GM21360 (cell line): ENCODE results near the gene GNAI3.
"Not testable (repeated sequence)": the region's sequence is repeated elsewhere in the genome, so short reads cannot be mapped to it uniquely, and the experiment has no call there.

ENCODE experiments used
- ATAC-seq: cut with Tn5 transposase; IDR thresholded peaks from one replicate; pipeline ENCODE4 v1.9.1; 2021; ENCODE audit warnings: mild to moderate bottlenecking, moderate library complexity; ENCODE audit not compliant: unreplicated experiment

Gene GNAI3

DNA sequence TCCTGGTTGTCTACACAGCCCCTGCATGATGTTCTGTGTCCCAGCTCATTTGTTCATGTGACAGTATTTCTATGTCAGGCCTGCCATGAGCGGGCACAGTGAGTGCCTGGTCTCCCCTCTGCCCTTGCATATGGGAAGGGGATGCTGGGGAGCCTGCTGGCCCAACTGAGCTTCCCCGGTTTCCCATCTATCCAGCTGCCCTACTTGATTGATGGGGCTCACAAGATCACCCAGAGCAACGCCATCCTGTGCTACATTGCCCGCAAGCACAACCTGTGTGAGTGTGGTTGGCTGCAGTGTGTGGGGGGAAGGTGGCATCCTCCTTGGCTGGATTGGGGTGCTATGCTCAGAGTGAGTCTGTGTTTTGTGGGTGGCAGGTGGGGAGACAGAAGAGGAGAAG lies 109.0 kb downstream of the GNAI3 start:
- no peak for ATAC-seq

DNA sequence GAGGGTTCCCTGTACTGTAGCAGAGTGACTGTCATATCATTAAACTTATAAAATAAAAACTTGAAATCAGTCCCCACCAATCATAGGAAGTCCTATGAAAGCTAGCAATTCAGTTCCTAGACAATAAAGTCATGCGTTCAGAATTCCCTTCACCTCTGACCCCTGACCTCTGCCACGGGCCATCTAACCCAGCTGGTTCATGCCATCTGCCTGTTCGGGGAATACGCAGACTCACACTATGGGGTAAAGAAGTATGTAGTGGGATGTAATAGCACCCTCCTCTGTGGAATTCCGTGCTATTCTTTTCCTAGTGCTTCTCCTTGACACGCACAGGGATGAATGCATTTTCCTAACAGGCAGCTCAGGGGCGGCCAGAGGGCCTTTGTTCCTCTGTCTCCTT lies 109.6 kb downstream of the GNAI3 start:
- no peak for ATAC-seq

DNA sequence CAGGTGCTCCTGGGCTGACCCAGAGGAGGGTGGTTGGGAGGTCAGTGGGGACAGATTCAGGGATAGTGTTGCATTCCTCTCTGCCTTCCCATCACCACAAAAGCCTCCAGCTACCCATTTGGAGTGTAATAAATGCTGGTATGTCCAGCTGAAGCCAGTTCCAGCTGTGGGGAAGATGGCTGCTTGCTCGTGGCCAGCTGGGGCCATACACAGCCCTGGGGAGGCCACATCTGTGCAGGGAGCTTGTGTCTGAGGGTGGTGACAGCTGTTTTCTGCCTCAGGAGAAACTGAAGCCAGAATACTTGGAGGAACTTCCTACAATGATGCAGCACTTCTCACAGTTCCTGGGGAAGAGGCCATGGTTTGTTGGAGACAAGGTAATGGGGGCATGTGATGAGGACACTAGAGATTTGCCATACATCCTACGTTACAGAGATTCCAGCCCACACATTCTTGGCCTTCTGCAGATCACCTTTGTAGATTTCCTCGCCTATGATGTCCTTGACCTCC lies 110.2 kb downstream of the GNAI3 start:
- ATAC-seq: no peak

DNA sequence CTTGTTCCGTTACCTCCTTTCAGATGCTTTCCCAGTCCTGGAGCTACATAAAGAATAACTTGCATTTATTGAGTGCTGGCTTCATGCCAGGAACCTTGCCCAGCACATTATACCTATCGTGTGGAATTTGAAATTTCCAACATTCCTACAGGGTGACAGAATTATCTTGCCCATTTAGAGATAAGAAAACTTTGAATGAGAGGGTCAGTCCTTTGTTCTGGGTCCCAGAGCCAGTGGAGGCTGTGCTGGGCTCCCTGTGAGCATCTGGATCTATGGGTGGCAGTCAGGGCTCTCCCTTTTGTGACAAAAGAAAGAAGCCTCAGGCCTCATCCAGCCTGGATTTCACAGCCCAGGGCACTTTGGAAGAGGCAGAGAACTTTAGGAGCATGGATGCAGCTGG lies 110.7 kb downstream of the GNAI3 start:
- ATAC-seq: no peak

DNA sequence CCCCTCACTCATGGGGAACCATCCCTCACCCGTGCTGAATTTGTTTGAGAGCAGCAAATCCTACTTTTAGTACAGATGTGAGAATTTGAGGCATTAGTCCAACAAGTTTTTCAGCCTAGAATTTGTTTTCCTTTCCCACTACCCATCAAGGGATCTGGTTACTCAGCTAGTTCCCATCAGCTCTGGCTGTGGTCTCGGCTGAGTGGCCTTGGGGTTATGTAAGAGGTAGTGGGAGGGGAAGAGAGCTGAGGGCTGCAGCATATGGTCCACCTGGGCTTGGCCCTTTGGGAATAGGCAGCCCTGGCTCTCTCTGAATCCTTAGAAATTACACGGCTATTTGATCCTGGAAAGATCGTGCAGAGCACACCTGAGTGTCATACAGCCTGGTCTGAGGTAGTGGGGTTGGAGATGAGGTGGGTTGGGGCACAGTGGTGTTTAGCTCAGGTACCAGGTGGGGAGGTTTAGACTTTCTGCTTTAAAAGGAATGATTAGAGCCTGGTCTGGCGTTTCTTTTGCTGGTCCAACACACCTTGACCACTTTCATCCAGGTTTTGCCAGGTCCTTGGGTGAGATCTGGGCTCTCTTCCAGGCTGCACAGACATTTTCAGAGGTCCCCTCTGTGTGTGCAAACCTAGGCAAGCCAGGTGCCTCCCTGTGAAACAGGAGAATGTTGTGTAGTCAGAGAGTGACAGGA lies 111.7 kb downstream of the GNAI3 start:
- no peak for ATAC-seq

DNA sequence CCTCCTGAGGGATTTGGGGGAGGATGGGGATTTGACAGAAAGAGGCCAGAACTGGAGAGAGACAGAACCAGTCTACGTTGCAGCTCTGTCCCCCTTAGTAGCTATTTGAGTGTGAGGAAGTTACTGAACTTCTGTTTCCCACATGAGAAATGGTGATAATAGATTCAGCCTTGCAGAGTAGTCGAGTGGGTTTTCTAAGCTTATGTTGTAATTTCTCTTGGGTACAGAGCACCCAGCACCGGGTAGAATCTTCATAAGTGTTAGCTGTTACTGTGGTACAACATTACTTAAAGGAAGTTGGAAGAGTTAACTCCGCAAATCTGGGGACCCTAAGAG lies 112.2 kb downstream of the GNAI3 start:
- not testable (repeated sequence) for ATAC-seq

DNA sequence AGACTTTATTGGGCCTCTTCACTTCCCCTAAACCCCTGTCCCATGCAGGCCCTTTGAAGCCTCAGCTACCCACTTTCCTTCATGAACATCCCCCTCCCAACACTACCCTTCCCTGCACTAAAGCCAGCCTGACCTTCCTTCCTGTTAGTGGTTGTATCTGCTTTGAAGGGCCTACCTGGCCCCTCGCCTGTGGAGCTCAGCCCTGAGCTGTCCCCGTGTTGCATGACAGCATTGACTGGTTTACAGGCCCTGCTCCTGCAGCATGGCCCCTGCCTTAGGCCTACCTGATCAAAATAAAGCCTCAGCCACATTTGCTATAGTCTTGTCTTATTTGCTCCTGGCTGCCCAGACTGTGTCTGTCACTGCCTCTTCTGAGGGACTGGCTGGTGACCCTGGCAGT lies 113.0 kb downstream of the GNAI3 start:
- no peak for ATAC-seq

DNA sequence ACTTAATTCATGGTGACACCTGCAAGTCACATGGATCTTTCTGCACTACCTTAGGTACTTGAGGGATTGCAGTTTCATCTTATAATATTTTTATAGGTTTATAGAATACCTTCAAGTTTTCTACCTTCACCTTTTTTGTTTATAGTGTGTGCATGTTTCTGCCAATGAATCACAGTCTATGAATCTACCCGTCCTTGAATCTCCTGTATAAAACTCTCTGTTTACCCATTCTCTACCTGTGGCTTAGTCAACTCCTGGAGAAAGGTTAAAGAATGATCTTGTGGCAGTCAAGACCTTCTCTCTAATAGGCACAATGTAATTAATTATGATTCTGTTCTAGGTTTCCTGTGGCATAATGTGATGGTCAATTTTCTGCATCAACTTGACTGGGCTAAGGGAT lies 116.3 kb downstream of the GNAI3 start:
- no peak for ATAC-seq

DNA sequence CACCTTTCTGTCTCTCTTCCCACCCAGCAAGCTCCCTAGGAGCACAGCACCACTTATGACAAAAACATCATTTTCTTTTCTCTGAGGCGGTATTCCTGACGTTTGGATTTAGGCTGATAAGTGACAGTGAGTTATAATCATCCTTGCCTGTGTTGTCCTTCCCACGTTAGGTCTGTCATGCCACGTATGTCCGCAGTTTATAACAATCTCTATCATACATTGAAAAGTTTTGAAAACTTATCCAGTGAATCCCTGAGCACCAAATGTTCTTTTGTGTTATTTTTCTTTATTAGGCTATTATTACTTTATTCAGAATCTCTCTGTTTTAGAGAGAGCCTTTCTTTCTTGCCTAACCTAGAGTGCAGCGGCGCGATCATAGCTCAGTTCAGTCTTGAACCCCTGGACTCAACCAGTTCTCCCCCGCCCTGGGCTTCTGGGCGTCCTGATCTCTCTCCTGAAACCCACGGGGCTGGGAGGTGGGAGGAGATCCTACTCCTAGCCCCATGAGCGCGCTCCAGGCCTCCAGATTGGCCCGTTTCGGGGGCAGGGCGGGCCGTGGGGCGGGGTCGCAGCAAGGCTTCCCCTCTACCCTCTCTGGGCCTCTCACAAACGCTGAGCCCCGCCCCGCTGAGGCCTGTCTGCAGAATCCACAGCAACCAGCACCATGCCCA lies 119.2 kb downstream of the GNAI3 start, which contains the start of gene GSTM2:
Gene GSTM2 (plus strand): TSS at position 606 of the 671 bp plus-strand sequence. CDS start 59 bp downstream, at position 665.
- peak; percentile 84 for ATAC-seq
